NCI-H748 (cell line): ENCODE data around the gene KCNQ1.

ENCODE experiments used
- DNase-seq: peaks from one replicate; lab custom pipeline; 2025; ENCODE audit not compliant: unreplicated experiment; lab: John Stamatoyannopoulos, UW

The KCNQ1 gene

DNA sequence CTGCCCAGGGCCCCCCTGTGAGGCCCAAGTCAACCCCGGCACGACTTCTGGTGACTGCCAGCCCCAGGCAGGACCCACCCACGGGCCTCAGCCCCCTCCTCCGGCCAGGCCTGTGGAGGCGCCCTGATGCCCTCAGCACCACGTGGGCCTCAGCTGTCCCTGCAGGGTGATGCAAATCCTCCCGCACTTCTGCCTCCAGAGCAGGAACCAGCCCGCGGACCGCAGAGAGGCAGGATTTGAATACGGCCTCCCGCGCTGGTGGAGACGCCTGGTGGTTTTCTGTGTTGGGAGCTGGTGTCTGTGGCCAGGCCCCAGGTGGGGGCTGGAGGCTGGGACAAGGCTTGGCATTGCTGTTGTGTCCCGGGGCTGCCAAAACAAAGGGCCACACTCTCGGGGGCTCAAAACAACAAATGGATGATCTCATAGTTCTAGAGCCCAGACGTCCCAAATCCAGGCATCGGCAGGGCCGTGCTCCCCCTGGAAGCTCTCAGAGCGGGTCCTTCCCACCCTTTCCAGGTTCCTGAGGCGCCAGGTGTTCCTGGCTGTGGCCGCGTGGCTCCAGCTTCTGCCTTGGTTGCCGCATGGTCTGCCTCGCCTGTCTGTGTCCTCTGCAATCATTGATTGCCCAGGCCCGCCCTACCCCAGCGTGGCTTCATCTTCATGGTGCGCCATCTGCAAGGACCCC lies 19.9 kb upstream of the KCNQ1 start:
- DNase-seq, result no peak

DNA sequence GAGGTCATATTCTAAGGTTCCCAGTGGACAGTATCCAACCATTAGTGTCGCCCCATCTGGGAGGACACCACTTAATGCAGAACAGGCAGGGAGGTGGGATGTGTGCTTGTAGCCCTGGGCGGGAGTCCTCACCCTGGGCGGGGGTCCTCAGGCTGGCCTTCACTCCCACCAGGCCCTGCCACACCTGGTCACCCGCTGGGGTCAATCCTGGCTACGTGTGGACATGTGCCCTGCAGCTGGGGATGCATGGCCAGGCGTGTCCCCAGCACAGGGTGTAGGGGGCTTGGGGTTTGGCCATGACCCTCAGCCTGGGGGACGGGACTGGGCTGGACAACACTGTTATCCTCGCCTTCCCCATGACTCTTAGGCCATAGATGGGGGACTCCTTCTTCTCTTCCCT lies 19.3 kb upstream of the KCNQ1 start:
- no peak for DNase-seq

DNA sequence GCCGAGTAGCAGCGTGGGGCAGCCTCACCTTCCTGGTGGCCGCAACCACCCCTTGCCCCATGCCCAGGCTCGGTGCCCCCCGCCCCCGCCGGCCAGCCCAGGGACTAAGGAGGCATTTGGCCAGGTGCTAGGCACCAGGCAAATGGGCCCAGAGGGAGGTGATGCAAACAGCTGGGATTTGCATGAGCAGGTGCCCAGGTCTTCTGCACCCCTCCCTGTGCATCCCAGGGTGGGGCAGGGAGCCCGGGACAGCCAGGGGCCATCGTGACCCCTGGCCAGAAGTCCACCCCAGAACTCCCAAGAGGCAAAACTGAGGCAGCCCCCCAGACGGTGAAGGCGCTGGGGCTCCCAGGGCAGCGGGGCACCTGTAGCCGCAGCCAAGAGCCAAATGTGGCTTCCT lies 18.6 kb upstream of the KCNQ1 start:
- no peak for DNase-seq

DNA sequence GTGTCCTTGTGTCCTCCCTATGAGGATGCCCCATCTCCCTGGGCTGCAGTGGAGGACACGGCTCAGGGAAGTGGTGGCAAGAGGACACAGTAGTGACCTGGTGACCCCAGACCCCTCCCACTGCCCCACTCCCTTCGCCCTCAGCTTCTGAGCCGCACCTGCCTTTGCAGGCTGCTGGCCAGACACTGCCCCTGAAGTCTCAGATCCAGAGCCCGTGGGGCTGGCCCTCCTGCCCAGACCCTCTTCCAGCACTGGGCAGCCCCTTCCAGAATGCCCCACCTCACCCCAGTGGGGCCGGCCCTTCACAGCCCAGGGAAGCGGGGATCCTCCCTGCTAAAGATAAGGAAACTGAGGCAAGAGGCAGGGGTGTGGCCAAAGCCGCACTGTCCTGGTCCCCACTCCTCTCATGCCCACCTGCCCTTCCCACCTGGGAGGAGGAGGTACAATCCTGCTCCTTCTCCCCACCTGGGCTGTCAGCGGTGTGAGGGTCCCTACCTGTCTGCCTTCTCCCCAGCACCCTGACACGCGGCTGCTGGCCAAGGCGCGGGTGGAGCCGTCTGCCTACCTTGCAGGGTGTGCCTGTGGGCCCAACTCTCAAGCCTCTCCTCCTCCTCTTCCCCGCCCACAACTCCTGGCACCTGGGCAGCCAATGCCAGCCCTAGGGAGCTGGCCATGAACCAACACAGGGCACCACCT lies 17.8 kb upstream of the KCNQ1 start:
- no peak for DNase-seq

DNA sequence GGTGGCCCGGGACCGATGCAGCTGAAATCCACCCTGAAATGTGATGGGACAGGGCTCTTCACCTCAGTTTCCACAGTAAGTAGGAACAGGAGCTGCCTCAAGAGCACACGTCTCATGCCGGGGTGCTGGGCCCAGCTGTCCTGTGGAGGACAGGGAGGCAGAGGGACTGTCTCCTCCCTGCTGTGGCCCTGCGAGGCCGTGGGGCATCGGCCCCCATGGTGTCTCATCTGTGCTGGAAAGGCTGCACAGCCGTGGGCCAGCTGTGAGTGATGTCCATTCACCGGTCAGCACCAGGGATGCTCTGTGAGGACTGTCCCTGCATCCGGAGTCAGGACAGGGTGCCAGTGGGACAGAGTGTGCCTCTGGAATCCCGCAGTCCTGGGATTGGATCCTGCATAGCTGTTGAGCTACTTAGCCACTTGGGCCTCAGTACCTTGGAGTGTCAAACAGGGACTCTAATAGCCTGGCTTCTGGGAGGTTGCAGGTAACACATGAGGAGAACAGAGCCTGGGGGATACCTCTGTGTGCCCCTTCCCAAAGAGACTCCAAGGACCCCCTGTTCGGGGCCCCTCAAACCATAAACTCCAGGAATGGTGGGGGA lies 17.0 kb upstream of the KCNQ1 start:
- DNase-seq, result no peak

DNA sequence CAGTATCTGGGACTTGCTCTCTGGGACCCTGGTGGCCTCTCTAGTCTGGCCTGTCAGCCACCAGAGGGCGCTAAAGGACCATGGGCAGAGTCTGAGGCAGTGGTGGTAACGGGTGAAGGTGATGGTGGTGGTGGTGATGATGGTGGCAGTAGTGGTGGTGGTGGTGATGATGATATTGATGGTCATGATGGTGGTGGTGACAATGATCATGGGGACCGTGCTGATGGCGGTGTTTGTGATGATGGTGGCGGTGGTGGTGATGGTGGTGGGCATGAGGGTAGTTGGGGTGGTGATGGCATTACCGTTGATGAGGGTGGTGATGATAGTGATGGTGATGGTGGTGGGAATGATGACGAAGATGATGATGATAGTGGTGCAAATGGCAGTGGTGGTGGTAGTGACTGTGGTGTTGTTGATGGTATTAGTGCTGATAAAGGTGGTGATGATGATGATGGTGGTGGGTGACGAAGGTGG lies 16.4 kb upstream of the KCNQ1 start:
- DNase-seq, result peak; percentile 67

DNA sequence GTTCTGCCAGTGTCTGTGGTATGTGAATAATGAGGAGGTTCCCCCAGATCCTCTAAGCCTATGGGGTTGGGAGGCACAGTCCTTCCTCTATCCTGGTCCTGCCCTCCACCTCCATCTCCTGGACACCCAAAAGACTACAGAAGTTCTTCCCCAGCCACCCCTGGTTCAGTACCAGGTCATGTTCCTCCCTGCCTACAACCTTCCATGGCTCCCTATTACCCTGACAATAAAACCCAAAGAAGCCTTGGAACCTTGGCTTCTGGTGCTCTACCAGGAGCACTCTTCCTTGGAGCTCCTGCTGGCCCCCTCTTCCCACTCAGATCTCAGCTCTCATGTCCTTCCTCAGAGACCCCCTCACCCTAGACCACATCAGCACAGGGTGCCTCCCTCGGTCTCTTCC lies 13.4 kb upstream of the KCNQ1 start:
- no peak for DNase-seq

DNA sequence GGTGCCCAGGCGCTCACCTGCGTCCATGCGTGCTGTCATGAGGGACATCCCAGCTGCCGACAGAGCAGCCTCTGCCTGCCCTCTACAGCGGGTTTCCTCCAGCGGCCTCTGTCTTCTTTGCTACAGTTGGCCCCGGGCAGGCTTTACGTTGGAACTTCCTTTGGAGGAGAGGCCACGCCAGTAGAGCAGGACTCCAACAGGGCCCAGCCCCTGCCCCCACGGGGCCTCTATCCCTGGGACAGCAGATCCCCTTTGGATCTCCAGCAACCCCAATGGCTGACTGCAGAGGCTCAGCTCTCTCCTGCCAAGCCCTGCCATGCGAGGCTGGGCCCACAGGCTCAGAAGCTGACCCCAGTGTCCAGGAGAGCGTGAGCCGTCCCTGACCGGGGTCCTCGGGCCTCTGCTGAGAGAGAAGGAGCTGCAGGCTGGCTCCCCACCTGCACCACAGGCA lies 12.6 kb upstream of the KCNQ1 start:
- no peak for DNase-seq

DNA sequence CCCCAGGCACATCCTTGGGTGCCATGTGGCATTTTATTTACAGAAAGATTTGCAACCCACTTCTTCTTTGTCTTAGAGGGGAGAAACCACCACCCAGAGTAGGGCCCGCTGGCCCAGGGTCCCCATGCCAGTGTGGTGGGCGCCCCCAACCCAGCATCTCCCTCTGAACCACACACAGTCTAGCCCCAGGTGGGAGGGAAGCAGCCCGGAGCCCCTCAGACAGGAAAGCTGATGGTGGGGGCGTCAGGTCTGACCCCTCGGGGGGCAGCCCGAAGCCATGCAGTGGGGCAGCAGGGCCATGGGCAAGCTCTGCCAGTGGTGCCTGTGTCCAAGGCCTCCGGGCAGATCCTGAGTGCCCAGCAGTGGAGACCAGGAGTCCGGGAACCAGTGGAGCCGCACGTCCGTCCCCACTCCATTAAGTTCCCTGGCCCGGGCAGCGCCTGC lies 12.2 kb upstream of the KCNQ1 start:
- DNase-seq, result no peak

DNA sequence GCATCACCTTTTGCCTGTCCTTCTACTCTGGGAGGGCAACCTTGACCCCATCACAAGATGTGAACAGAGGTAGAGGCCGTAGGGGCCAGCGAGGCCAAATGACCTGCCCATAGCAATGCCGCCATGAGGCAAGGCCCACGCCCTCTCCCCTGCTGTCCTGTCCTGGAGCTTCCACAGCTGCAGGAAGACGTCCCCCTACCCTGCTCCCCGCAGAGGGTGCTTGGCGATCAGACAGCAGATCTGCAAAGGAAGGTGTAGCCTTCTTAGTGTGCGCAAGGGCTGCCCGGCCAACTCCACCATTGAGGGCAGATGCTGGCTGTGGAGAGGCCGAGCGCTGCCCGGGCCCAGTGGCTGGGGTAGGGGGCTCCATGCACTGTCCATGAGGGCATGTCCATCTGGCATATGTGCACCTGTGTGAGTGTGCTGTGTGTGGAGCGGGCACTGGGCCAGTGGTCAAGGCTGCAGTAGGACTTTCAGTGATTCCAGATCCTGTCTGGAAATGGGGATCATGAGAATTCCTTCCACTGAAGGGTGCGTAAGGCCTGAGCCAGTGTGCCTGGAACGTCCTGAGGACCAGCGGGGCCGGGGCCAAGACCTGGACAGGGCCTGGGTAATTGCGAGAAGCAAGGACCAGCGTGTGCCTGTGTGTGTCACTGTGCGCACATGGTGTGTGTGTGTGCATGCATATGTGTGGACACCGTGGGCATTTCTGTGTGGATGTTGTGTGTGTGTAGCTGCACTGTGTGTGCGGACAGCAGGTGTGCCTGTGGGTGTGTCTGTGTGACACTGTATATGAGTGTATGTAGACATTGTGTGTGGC lies 11.5 kb upstream of the KCNQ1 start:
- DNase-seq, result no peak

DNA sequence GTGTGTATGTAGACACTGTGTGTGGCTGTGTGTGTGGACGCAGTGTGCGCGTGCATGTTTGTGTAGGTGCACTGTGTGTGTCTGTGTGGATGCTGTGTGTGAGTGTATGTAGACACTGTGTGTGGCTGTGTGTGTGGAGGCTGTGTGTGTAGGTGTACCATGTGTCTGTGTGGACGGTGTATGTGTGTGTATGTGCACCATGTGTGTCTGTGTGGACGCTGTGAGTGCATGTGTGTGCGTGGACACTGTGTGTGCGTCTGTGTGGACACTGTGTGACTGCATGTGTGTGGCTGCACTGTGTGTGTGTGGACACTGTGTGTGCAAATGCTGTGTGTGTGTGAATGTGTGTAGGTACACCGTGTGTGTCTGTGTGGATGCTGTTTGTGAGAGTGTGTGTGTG lies 10.8 kb upstream of the KCNQ1 start:
- no peak for DNase-seq

DNA sequence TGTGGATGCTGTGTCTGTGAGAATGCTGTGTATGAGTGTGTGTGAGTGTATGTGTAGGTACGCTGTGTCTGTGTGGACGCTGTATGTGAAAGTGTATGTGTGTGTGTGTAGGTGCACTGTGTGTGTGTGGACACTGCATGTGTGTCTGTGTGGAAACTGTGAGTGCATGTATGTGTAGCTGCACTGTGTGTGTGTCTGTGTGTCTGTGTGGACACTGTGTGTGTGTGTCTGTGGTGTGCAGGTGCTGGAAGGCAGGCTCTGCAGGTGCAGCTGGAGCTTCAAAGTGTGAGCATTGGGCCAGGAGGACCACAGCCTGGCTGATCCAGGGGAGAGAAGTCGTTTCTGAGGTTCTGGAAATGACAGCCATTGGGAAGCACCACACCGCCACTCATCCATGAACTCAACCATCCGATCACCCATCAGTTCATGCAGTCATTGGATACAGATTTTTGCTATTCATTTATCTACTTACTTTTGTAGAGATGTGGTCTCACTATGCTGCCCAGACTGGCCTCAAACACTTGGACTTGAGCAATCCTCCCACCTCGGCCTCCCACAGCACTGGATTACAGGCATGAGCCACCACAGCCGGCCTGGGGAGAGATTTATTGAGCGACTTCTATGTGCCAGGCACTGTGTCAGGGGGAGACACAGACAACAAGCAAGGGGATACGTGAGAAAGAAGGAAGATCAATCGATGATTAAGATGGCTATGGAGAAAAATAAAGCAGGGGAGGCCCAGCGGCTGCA lies 10.1 kb upstream of the KCNQ1 start:
- no peak for DNase-seq

DNA sequence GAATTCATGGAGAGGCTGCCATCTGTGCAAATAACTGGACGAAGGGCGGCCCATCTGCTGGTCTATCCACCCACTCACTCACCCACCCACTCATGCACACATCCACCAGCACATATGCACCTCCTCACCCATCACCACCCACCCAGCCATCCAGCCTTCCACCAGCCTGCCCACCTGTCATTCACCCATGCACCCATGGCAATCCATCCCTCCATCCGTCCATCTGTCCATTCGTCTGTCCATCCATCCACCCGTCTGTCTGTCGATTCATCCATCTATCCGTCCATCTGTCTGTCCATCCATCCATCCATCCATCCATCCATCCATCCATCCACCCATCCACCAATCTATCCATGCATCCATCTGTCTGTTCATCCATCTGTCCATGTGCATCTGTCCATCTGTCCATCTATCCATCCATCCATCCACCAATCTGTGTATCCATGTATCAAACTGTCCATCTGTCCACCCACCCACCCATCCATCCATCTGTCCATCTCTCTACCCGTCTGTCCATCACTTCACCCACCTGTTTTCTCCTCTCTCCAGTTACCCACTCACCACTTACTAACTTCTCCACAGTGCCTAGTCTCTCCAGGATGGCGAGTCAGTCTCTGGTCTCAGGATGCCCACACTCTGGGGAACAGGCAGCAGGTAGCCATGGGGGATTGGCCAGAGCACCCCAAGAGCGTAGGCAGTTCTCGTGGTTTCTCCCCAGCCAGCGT lies 9.4 kb upstream of the KCNQ1 start:
- no peak for DNase-seq

DNA sequence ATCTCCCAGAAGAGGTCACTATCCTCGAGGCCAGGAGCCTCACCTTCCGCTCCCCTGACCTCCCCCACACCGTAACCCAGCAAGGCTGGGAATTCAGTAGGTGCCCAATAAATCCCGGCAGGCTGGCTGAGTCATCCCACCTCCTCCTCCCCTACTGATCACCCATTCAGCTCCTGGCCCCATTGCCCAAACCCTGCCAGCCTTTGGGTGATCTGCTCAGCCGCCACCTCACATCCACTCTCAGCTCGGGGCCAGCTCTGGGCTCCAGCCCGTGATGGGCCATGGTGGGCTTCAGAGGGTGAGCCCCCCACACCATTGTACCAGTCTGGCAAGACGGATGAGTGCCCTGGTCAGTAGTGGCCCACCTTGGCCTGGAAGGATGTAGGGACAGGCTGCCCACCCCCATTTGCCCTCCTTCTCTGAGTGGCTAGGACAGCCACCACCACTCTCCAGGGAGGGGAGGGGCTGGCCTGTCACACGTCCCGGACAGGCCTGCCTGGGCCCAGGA lies 8.7 kb upstream of the KCNQ1 start:
- DNase-seq, result no peak

DNA sequence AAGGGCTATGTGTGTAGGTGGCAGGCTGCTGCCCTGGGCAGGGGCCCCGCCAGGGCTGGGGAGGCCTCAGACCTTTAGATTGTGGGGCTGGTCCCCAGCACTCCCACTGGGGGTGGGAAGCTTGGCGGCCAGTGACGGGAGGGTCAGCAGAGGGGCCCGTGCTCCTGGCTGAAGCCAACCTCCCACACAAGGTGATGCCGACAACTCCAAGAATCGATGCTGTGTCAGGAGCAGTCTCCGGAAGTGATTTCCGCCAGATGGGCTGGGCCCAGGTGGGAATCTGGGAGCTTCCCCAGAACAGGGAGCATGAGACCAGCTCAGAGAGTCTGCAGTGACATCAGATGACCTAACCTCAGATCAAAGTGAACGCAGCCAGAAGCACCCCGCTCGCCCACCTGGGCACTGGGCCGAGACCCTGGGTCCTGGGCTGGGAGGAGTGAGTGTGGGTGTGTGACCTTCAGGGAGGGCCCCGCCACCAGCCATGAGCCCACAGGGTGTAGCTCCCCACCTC lies 8.2 kb upstream of the KCNQ1 start:
- no peak for DNase-seq

DNA sequence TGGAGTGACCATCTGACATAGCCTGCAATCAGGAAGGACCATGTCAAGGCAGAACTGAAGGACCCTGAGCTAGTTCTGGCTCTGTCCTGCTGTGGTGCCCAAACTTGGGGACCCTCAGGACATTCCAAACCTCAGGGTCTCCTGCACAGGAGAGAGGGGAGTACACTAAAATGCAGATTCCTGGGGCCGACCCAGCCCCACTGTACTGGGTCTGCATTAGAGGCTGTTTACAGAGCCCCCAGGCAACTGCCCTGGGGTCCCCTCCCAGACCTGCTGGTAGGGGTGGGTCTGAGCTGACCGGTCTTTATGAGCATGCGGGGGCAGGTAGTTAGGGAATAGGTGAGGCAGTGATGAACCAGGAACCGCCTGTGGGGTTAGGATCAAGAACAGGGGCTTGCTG lies 7.3 kb upstream of the KCNQ1 start:
- DNase-seq, result no peak

DNA sequence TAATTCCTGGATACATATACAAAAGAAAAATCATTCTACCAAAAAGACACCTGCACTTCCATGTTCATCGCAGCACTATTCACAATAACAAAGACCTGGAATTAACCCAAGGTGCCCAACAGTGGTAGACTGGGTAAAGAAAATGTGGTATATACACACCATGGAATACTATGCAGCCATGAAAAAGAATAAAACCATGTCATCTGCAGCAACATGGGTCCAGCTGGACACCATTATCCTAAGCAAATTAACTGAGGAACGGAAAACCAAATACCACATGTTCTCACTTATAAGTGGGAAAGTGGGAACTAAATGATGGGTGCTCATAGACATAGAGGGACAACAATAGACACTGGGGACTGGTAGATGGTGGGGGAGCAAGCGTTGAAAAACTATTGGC lies 5.0 kb upstream of the KCNQ1 start:
- DNase-seq, result no peak

DNA sequence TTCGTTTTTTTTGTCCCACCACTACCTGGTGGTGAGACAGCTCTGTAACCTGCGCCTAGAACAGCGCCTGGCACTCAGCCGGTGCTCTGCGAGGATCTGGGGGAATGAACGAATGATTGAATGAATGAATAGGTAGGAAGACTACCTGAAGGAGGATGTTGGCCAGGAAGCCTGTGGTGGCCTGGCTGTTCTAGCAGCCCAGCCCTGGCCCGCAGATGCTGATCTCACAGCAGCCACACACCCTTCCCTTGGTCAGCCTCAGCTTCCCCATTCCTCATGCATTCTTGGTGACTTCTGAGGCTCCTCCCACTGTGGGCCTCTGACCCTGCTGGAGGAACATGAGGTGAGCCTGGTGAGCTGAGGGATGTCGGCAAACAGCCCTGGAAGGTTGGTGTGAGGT lies 4.2 kb upstream of the KCNQ1 start:
- DNase-seq, result no peak

DNA sequence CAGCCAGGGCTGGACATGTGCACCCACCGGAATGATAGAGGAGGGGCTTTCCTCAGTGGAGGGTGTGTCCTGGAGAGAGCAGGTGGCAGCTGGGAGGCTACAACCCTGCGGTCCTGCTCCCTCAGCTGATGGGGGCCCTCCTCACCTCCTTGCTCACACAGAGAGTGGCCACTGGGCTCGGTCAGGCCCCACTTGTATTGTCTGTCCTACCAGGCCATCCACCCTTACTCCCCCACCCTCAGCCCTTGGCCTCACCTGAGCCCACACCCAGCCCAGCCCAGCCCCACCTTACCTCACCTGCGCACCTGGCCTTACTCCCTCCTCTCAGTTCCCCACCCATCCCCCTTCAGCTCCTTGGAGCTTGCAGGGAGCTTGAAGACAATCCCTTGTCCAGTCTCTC lies 3.6 kb upstream of the KCNQ1 start:
- no peak for DNase-seq

DNA sequence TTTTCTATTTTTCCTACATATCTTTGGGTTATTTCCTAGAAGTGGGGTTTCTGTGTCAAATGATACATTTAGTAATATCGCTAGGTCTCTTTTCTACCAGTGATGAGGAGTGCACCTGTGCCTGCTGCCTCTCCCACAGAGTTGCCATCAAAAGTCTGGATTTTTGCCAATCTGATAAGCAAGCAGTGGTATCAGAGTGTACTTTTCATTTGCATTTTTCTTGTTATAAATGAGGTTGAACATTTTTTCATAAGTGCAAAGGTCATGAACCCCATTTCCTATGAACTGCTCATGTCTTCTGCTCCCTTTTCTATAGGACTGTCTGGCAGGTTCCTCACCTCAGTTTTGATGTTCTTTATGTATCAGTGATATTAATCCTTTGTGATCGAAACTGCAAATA lies 2.2 kb upstream of the KCNQ1 start:
- DNase-seq, result peak; percentile 54
